Neutrophil (primary cell): ENCODE results near the gene KCNE1.
"Not testable (repeated sequence)": the region's sequence is repeated elsewhere in the genome, so short reads cannot be mapped to it uniquely, and the experiment has no call there.

ENCODE experiments used
- H3K27ac ChIP-seq: fragments of 200-600 bp; sonication (generic); 2 replicates; pipeline ENCODE4 v1.5.1; 2016; ENCODE audit warnings: mild to moderate bottlenecking, moderate library complexity
- H3K27me3 ChIP-seq: fragments of 200-600 bp; sonication (generic); 2 replicates; pipeline ENCODE4 v1.6.0; 2016; ENCODE audit warnings: mild to moderate bottlenecking
- H3K36me3 ChIP-seq: fragments of 200-600 bp; sonication (generic); 2 replicates; pipeline ENCODE4 v1.5.1; 2017
- H3K4me1 ChIP-seq, 2 experiments: fragments of 200-600 bp in 1 of 2; sonication (generic) in 1 of 2; 1 replicate in 1 of 2; 2 replicates in 1 of 2; pipeline versions ENCODE4 v1.5.1 to v1.6.1; 2013 to 2016; ENCODE audit warnings: low read depth in 1 of 2, low read length in 1 of 2, mild to moderate bottlenecking in 1 of 2, moderate library complexity in 1 of 2; ENCODE audit not compliant: control insufficient read depth in 1 of 2, insufficient read depth in 1 of 2
- H3K4me3 ChIP-seq, 2 experiments: fragments of 200-600 bp in 1 of 2; sonication (generic) in 1 of 2; 1 replicate in 1 of 2; 2 replicates in 1 of 2; pipeline ENCODE4 v1.5.1; 2013 to 2016; ENCODE audit warnings: low read depth in 1 of 2, low read length in 1 of 2, mild to moderate bottlenecking in 1 of 2, moderate library complexity in 1 of 2
- H3K9me3 ChIP-seq: fragments of 200-600 bp; sonication (generic); 2 replicates; pipeline ENCODE4 v1.5.1; 2016
- CTCF ChIP-seq: fragments of 200-600 bp; sonication (generic); IDR thresholded peaks from 2 replicates; pipeline ENCODE4 v1.5.1; 2016; ENCODE audit warnings: antibody characterized with exemption

The KCNE1 gene

DNA sequence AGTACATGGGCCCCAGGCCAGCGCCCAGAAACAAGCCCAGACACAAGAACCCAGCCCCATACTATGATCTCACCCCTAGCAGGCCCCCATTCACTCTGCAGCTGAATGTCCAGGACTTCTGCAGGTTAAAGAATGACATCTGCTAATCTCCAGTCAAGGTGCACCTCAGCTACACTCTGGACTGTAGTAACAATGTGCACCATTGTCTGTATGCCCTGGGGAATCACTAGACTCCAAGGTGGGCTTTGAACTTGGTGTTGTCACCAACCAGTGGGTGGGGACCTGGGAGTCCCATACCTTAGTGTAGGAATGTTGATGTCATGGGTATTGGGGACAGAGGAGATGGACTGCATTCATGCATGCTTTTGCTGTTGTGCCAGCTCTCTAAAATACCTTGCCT is 10.3 kb downstream of the KCNE1 start:
- no peak for TF ChIP-seq CTCF
- peaks cover 68% of the 10 kb centered on the region for H3K36me3 ChIP-seq
- no peak overlapping the region for H3K4me3 ChIP-seq
- H3K27me3 ChIP-seq: no peaks in the 10 kb centered on the region
- H3K9me3 ChIP-seq: no peaks in the 10 kb centered on the region
- H3K4me1 ChIP-seq: peaks cover 0 to 10% of the 10 kb centered on the region in 2 experiments
- no peak overlapping the region for H3K27ac ChIP-seq

- TF ChIP-seq CTCF: no peak
- no peak overlapping the region for H3K4me3 ChIP-seq
- no peaks in the 10 kb centered on the region for H3K27me3 ChIP-seq
- H3K36me3 ChIP-seq: peaks cover 53% of the 10 kb centered on the region
- H3K4me1 ChIP-seq: peaks cover 0 to 10% of the 10 kb centered on the region in 2 experiments
- no peak overlapping the region for H3K27ac ChIP-seq
- H3K9me3 ChIP-seq: no peaks in the 10 kb centered on the region
Measured at GRCh38 chr21:34500191-34500590, 11.8 kb downstream of the KCNE1 start.

DNA sequence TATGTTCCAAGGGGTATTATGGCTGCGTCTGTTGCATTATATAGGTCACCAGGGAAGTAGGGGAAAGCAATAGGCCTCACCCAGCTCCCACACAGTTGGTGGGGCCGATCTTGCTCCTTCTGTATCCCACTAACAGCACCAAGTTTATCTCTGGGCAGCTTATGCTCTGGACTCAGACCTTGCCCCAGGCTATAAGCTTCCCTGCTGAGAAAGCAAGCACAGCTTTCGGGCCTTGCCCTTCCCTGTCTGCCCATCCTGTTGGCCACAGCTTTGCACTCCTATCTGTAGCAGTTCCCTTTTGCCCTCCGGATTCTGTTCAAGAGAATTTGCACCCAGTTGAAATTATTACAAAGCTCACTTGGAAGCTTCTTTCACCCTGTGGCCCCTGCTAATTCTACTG is 12.9 kb downstream of the KCNE1 start:
- H3K27ac ChIP-seq: peak overlapping the region; percentile 28

DNA sequence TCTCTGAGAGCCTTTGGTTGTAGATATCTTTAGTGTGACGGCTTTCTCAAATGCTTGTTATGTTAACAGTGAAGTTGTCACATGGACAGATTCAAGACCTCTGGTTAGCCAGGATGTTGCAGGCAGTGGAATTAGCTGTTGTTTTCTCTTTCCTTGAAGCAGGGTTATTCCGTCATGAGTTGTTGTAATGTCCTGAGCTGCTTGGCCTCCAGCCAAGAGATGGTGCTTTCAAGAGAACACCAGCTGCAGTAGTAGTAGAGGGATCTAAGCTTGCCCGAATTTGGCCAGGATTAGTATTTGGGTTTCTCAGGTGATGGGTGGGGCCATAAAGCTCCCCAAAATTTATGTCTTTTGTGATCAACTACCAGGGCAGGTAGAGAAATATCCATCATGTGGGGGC is 13.4 kb downstream of the KCNE1 start:
- Histone ChIP-seq H3K4me3 (no peak overlapping the region), H3K4me1 (peaks cover 0 to 10% of the 10 kb centered on the region in 2 experiments), H3K36me3 (peaks cover 37% of the 10 kb centered on the region), H3K9me3 (no peaks in the 10 kb centered on the region), H3K27me3 (no peaks in the 10 kb centered on the region), H3K27ac (peak overlapping the region; percentile 28)
- no peak for TF ChIP-seq CTCF

More for the DNA sequence above, 12.9 kb downstream of the KCNE1 start:
- Histone ChIP-seq H3K4me3 (no peak overlapping the region), H3K27me3 (no peaks in the 10 kb centered on the region), H3K9me3 (no peaks in the 10 kb centered on the region), H3K4me1 (peaks cover 0 to 10% of the 10 kb centered on the region in 2 experiments), H3K36me3 (peaks cover 42% of the 10 kb centered on the region)
- no peak for TF ChIP-seq CTCF

DNA sequence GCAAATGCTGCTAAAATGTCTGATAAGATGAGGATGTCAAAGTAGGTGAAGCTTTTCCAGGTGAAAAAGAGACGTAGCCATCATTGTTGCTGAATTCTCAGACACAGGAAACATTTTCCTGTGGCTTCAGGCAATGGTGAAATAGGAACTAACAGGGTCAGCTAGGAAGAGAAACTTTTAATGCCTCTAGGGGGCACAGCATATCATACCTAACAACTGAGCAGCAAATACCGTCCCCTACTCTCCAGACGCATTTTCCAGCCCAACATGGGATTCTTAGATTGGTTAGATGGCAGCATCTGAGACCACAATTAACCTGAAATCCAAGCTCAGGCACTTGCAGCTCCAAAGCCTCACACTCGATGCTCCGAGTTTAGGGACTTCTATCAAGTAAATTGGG is 28.2 kb downstream of the KCNE1 start:
- H3K27me3 ChIP-seq, H3K27ac ChIP-seq, H3K9me3 ChIP-seq, H3K4me3 ChIP-seq, H3K4me1 ChIP-seq, H3K36me3 ChIP-seq: not testable (repeated sequence)

DNA sequence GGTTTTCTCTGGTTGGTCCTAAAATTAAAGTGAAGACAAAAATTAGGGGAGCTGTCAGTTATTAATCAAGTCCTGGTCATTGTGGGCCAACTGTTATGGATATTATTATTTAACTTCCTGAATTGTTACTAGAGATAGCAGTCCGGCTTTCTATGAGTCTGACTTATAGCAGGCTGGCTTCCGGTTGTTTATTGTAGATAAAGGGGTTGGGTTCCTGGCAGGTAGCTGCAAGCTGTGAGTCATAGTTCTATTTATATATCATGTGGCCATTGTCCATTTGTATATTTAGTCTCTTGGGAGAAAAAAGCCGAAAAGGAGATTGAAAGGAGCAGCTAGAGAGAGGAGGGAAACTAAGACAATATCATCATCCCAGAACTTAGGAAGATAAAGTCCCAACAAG is 28.6 kb downstream of the KCNE1 start:
- not testable (repeated sequence) for H3K27me3 ChIP-seq, H3K36me3 ChIP-seq

DNA sequence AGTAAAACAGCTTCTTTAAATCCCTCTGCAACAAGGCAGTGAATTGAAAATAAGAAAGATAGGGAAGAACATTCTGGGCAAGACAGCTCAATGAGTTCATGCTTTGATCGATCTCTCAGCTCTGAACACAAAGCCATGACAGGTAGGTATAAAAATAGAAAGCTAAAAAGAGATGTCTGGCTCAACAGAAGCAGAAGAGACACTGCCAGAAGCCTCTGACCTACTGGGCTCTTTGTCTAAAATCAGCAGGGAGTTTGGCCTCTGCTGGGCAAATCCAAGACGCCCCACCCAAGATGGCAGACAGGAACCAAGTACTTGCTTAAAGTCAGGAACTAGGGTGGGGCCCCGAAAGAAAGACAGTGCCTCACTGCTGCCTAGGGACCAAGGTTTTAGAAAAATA is 44.7 kb downstream of the KCNE1 start:
- H3K9me3 ChIP-seq, H3K36me3 ChIP-seq, H3K27me3 ChIP-seq, H3K4me1 ChIP-seq, H3K27ac ChIP-seq, H3K4me3 ChIP-seq: not testable (repeated sequence)

More for the DNA sequence above, 28.6 kb downstream of the KCNE1 start:
- H3K9me3 ChIP-seq, H3K4me1 ChIP-seq, H3K27ac ChIP-seq, H3K4me3 ChIP-seq: not testable (repeated sequence)

GRCh38 chr21:34459426-34459825 is 52.6 kb downstream of the KCNE1 start:
- not testable (repeated sequence) for H3K9me3 ChIP-seq, H3K36me3 ChIP-seq, H3K27me3 ChIP-seq, H3K4me3 ChIP-seq, H3K4me1 ChIP-seq, H3K27ac ChIP-seq

DNA sequence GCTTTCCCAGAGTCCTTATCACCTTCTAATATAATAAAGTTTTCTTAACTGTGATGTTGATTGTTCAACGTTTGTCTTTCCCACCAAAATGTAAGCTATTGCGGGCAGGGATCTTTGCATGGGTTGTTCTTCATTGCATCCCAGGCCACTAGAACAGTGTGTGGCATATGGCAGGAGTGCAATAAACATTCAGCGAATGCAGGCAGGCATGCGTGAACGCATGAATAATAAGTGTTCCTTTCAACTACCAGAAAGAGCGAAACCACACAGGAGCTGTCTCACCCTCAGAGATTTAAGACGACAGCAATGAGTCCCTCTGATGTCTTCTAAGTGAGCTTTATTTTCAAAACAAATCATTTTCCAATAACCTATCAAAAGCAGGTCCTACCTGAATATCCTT is 53.7 kb downstream of the KCNE1 start:
- not testable (repeated sequence) for H3K9me3 ChIP-seq, H3K27me3 ChIP-seq, H3K36me3 ChIP-seq, H3K4me1 ChIP-seq, H3K27ac ChIP-seq, H3K4me3 ChIP-seq

GRCh38 chr21:34456180-34456579 is 55.8 kb downstream of the KCNE1 start:
- not testable (repeated sequence) for H3K4me1 ChIP-seq, H3K4me3 ChIP-seq, H3K9me3 ChIP-seq, H3K36me3 ChIP-seq, H3K27me3 ChIP-seq, H3K27ac ChIP-seq

GRCh38 chr21:34455628-34456027 is 56.4 kb downstream of the KCNE1 start:
- H3K4me3 ChIP-seq, H3K36me3 ChIP-seq, H3K27ac ChIP-seq, H3K27me3 ChIP-seq, H3K4me1 ChIP-seq, H3K9me3 ChIP-seq: not testable (repeated sequence)
